Inferior parietal cortex (tissue), 1 donor: ENCODE measurements around the gene SHMT1.
A peak's percentile ranks its signal among the peaks of the same experiment; 100 is the strongest.
"Not testable (repeated sequence)": the region's sequence is repeated elsewhere in the genome, so short reads cannot be mapped to it uniquely, and the experiment has no call there.

Experiments
- DNase-seq: peaks from one replicate; pipeline ENCODE4 v3.0.0-alpha.2; 2016; ENCODE audit errors: extremely low spot score

The SHMT1 gene

DNA sequence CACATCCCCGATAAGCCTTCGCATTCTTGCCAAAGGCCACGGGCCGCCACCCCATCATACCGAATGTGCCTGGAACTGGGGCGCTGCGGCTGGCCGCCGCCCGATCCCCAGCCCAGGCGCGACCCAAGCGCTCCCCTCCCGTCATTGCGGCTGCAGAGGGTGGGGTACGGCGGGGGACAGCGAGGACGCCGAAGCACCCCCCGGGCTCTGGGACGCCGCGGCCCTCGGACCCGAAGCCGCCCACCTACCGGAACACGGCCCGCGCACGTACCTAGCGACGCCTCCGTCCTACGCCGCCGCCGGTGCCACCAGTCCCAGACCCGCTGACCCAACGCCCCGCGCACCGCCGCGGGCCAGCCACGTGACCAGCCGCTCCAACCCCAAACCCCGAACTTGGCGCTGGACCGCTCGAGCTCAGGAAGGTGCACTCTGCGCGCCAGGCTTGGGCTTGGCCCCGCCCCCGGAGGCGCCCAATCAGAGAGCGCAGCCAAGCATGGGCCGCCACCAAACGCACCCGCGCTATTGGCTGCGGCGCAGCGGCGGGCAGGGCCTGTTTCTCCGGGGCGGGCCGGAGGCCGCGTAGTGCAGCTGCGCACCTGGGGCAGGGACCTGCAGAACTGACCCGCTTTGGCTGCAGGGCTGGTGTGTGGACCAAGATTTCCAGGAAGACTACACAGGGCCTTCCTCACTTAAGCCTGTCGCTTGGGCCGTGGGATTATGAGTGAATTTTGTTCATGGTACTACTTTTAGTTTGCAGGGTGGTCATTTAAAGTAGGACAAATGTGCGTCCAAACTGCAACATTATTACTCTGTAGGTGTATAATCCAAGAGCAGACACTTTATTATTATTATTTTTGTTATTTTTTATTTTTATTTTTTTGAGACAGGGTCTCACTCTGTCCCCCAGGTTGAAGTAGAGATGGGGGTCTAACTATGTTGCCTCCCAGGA, at the start of gene SHMT1:
Gene SHMT1 (minus strand): TSS at position 450 of the 949 bp plus-strand sequence. CDS start 7,569 bp downstream, outside the sequence.
- DNase-seq: peak; percentile 90

DNA sequence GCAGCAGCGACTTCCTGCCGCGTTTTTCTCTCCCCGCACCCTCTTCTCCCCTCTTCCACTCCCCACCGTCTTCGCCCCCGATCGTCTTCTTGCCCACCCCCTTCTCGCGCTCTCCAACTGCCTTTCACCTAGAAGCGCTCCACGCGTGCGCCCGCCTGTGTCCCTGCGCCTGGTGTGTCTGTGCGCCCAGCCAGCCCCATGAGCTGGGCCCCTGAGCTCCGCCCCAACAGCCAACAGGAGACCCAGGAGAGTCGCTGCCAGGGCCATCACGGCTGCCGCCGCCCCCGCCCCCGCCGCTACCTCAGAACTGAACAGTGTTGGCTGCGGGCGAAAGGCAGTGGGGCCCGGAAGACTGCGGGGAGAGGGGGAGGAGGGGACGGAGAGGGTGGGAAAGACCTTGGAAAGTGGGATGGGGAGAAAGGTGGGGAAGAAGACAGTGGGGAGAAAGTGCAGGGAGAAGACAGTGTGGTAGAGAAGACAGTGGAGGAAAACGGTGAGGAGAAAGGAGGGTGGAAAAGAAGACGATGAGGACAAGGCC, 48.7 kb upstream of the SHMT1 start:
- not testable (repeated sequence) for DNase-seq

DNA sequence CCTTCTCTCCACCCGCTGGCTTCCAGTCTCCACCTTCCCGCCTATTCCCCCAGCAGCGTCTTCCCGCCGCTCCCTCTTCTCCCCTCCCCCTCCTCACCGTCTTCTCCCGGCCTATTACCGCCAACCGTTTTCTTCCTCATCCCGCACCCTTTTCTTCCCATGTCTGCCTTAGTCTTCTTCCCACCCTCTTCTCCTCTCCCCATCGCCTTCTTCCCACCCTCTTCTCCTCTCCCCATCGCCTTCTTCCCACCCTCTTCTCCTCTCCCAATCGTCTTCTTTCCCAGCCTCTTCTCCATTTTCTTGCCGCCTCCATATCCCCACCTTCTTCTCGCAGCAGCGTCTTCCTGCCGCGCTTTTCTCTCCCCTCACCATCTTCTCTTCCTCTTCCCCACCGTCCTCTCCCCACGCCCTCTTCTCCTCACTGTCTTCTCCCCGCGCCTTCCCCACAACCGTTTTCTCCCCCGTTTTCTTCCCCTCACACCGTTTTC, 48.1 kb upstream of the SHMT1 start:
- not testable (repeated sequence) for DNase-seq

DNA sequence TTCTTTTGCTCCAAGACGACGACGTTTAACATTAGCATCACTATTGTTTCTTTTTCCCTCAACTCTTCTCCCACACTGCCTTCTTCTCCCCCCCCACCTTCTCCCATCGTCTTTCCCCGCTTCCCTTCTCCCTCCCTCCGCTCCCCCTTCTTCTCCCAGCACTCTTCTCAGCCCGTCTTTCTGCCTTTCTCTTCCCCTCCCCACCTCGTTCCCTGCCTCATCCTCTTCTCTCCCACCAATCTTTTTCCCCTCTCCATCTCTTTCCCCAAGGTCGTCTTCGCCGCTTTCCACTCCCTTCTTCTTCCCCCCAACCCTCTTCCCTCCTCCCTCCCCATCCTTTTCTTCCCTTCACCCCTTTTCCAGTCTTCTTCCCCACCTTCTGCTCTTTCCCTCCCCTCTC, 47.4 kb upstream of the SHMT1 start:
- not testable (repeated sequence) for DNase-seq

DNA sequence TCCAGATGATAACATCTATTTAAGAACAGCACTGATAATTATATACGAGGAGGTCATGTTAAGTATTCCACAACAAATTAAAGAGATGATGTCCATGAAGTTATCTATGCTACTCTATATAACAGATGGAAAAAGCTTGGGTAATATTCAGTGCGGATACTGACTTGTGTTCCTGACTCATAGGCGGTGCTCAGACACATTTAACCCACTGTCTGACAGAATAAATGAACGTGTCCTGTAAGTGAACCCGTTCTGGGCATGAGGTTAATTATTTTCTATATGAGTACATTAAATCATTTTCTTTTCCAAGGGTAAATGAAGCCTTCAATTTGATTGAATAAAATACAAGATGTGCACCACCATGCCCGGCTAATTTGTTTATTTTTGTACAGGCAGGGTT, 46.0 kb upstream of the SHMT1 start:
- DNase-seq: peak; percentile 7

GRCh38 chr17:18408906-18409305, 45.6 kb upstream of the SHMT1 start:
- DNase-seq: peak; percentile 27

GRCh38 chr17:18403604-18404003, 40.3 kb upstream of the SHMT1 start:
- DNase-seq: not testable (repeated sequence)

GRCh38 chr17:18403166-18403565, 39.8 kb upstream of the SHMT1 start:
- DNase-seq: not testable (repeated sequence)

DNA sequence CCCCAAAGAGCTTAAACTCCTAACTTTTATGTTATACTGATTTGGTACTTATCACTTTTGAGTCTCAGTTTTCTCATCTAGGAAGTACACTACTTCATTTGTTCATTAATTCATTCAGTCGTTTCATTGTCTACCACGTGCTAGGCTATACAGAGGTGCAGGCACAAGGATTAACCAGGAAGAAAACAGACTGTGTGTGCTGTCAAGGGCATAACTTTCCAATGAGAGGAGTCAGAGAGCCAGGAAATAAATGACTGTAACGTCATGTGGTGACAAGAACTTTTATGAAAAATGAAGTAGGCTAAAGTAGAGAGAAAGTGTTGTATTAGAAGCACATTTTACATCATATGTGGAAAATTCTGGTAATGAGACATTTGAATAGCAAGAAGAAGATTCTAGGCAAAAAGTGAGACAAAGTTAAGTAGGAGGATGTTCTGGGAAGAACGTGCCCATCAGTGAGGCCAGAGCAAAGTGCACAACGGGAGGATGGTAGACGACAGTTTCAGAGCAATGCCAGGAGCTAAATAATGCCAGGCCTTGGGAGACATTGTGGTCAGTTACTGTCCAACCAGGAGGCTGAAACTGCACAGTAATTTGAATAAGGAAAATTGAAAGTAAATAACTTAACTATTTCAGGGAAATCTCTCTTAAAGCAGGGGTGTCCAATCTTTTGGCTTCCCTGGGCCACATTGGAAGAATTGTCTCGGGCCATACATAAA, 38.7 kb upstream of the SHMT1 start:
- not testable (repeated sequence) for DNase-seq

DNA sequence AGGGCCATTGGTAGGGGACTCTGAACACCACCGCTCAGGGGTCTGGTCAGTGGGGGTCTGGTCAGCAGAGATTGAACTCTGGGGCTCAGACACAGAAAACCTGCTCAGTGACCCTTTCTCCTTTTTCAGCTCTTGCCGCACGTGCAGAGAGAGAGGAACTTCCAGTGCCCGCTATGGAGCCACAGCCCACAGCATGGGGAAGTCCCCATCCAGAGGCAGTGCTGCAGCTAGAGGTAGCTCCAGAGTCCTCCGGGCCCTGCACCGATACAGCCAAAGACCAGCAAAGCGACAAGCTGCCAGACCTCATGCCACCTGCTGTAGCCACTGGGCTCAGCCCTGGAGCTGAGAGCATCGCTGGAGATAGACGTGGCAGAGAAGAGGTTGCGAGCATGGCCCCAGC, 25.4 kb upstream of the SHMT1 start:
- DNase-seq: not testable (repeated sequence)

- not testable (repeated sequence) for DNase-seq
Measured at GRCh38 chr17:18388266-18388665, 24.9 kb upstream of the SHMT1 start.

DNA sequence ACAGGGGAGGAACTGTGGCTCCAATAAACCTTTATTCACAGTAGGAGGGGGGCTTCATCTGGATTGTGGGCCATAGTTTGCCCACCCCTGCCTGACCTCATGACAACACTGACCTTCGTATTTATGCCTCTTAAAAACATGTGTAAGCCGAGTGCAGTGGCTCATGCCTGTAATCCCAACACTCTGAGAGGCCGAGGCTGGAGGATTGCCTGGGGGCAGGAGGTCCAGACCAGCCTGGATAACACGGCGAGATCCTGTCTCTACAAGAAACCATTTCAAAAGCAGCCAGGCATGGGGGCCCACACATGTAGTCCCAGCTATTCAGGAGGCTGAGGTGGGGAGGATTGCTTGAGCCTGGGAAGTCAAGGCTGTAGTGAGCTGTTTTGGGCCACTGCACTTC, 24.2 kb upstream of the SHMT1 start:
- DNase-seq: not testable (repeated sequence)

DNA sequence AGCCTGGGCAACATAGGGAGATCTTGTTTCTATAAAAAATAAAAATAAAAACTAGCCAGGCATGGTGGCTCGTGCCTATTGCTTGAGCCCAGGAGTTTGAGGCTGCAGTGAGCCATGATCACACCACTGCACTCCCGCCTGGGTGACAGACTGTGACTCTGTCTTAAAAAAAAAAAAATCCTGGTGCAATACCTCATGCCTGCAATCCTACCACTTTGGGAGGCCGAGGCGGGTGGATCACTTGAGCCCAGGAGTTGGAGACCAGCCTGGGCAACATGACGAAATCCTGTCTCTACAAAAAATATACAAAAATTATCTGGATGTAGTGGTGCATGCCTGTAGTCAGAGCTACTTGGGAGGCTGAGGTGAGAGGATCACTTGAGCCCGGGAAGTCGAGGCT, 20.9 kb upstream of the SHMT1 start:
- not testable (repeated sequence) for DNase-seq

DNA sequence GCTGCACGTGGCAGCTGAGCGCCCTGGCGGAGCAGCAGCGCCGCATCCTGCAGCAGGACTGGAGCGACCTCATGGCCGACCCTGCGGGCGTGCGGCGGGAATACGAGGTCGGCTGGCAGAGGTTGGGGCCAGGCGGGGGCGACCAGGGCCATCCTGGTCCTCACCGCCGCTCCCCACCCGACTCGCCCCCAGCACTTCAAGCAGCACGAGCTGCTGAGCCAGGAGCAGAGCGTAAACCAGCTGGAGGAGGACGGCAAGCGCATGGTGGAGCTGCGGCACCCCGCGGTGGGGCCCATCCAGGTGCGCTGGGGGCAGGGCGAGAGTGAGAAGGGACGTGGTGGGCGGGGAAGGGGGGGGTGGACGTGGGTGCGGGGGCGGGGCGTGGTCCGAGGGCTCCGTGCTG, 19.7 kb upstream of the SHMT1 start:
- DNase-seq: not testable (repeated sequence)

DNA sequence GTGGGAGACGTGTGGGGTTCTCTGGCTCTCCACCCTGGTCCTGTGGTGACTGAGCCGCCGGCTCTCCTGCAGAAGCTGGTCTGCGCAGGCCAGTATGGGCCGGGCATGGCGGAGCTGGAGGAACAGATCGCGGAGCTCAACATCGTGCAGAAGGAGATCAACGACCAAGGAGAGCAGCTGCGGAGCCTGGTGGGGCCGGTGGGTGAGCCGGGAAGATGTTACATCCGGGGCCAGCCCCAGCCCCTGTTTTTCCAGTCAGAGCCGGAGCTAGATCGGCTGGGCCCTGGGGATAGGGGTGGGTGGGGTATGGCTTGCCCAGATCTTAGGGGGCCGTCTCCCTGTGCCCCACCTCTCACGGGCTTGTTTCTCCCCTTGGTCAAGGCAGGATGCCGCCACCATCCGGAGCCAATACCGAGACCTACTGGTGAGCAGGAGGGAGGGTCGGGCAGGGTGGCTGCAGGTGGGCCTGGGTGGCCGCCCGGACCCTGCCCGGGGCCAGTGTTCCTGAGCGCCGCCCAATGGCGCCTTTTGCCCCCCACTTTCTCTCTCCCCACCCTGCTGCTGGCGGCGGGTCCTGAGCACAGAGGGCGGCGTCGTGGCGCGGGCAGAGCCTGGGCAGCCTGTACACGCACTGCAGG, 19.2 kb upstream of the SHMT1 start:
- DNase-seq: no peak

DNA sequence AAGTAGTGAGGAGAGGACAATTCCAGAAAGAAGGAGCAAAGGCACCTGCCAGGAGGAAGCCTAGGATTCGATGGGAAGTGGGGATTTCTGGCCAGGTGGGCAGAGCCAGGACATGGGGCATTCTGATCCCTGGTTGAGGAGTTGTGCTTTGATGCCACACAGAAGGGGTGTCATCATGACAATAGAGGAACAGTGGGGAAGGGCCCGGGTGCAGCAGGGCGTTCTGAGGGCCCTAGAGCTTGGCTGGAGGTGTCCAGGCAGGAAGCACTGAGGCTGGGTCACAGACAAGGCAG, 18.5 kb upstream of the SHMT1 start:
- DNase-seq: no peak

DNA sequence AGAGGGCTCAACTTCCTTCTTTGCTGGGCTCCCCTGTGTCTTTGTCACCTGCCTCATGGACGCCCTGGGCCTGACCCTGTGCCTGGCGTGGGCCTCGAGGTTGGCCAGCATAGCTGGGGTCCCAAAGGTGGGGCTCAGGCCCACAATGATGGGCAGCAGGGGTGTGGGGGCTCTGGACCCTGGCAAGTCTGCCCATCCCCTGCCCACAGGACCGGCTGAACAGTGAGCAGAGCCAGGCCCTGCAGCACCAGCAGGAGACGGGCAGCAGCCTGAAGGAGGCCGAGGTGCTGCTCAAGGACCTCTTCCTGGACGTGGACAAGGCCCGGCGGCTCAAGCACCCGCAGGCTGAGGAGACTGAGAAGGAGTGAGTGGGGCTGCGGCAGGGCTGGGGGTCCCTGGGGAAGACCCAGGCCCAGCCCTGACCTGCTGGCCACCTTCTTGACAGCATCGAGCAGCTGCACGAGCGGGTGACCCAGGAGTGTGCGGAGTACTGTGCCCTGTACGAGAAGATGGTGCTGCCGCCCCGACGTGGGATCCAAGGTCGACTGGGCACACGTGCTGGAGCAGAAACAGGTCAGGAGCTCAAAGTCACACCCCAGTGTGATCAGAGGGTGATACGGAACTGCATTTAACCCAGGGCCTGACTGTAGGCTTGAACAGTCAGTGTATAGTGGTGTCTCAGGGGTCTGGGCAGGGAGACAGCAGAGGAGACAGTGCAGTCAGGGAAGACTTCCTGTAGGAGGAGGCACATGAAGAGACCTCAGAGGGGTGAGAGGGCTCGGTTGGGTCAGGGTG, 18.0 kb upstream of the SHMT1 start:
- DNase-seq: no peak

DNA sequence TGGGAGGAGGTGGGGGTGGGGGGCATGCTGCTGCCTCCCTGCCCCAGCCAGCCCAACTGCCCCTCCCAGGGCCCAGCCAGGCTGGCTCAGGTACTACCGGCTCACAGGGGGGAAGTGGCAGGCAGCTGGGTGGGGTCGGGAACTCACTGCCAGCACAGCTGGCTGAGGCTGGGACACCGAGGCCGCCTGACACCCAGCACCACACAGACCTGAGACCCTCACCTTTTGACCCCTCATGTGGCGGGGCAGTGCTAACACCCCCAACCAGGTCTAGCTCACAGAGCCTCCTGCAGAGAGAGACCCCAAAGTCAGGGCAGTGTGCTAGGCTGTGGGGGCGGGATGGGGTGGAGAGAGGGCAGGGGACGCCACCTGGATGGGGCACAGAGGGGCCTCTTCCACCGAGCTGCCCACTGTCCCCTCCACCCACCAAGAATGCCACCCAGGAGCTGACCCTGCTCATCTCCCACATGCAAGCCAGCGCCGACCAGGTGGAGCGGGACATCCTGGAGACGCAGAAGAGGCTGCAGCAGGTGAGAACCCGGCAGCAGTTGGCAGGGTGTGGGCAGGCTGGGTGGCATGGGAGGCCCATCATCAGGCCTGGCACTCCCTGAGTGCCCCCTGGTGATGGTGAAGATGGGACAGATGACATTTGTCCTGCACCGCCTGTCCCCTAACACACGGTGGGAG, 17.3 kb upstream of the SHMT1 start:
- no peak for DNase-seq

- DNase-seq: no peak
Measured at GRCh38 chr17:18379246-18380146, 16.1 kb upstream of the SHMT1 start.
